IPS-15b (cell line): Measurements from ENCODE around the gene STXBP4.

Source experiments
- H3K27me3 ChIP-seq: one replicate; pipeline ENCODE4 v1.6.1; 2013; ENCODE audit warnings: low read length; ENCODE audit not compliant: control insufficient read depth, insufficient read depth
- H3K36me3 ChIP-seq: one replicate; pipeline ENCODE4 v1.6.1; 2013; ENCODE audit warnings: low read length; ENCODE audit not compliant: control insufficient read depth, insufficient read depth
- H3K4me1 ChIP-seq: one replicate; pipeline ENCODE4 v1.6.1; 2013; ENCODE audit warnings: mild to moderate bottlenecking, low read length; ENCODE audit not compliant: control insufficient read depth, insufficient read depth
- H3K4me3 ChIP-seq: one replicate; pipeline ENCODE4 v1.5.1; 2013; ENCODE audit warnings: low read depth, low read length
- H3K9ac ChIP-seq: one replicate; pipeline ENCODE4 v1.6.1; 2013; ENCODE audit warnings: low read depth, mild to moderate bottlenecking, low read length
- H3K9me3 ChIP-seq: one replicate; pipeline ENCODE4 v1.6.1; 2013; ENCODE audit warnings: mild to moderate bottlenecking, low read length; ENCODE audit not compliant: control insufficient read depth, insufficient read depth

The STXBP4 gene

GRCh38 chr17:55161935-55162555, 193.5 kb downstream of the STXBP4 start:
- Histone ChIP-seq H3K9me3 (no peaks in the 10 kb centered on the region), H3K27me3 (no peaks in the 10 kb centered on the region), H3K9ac (no peak overlapping the region), H3K4me1 (no peaks in the 10 kb centered on the region), H3K4me3 (no peak overlapping the region), H3K36me3 (no peaks in the 10 kb centered on the region)

- Histone ChIP-seq H3K9ac (no peak overlapping the region), H3K9me3 (no peaks in the 10 kb centered on the region), H3K36me3 (no peaks in the 10 kb centered on the region), H3K4me3 (no peak overlapping the region), H3K27me3 (no peaks in the 10 kb centered on the region), H3K4me1 (no peaks in the 10 kb centered on the region)
These were observed 194.0 kb downstream of the STXBP4 start for GRCh38 chr17:55162556-55162946.

GRCh38 chr17:55163408-55163807, 194.8 kb downstream of the STXBP4 start:
- no peak overlapping the region for H3K4me3 ChIP-seq
- H3K9me3 ChIP-seq: no peaks in the 10 kb centered on the region
- no peaks in the 10 kb centered on the region for H3K4me1 ChIP-seq
- H3K27me3 ChIP-seq: no peaks in the 10 kb centered on the region
- no peaks in the 10 kb centered on the region for H3K36me3 ChIP-seq
- H3K9ac ChIP-seq: no peak overlapping the region

- Histone ChIP-seq H3K36me3 (no peaks in the 10 kb centered on the region), H3K9me3 (no peaks in the 10 kb centered on the region), H3K4me3 (no peak overlapping the region), H3K9ac (no peak overlapping the region), H3K27me3 (no peaks in the 10 kb centered on the region), H3K4me1 (no peaks in the 10 kb centered on the region)
These were observed 197.9 kb downstream of the STXBP4 start for GRCh38 chr17:55166506-55166905.

- Histone ChIP-seq H3K4me3 (no peak overlapping the region), H3K9me3 (no peaks in the 10 kb centered on the region), H3K27me3 (no peaks in the 10 kb centered on the region), H3K4me1 (no peaks in the 10 kb centered on the region), H3K36me3 (no peaks in the 10 kb centered on the region), H3K9ac (no peak overlapping the region)
These were observed 198.6 kb downstream of the STXBP4 start for GRCh38 chr17:55167024-55167725.

- H3K4me3 ChIP-seq: no peak overlapping the region
- no peaks in the 10 kb centered on the region for H3K36me3 ChIP-seq
- no peaks in the 10 kb centered on the region for H3K4me1 ChIP-seq
- H3K27me3 ChIP-seq: no peaks in the 10 kb centered on the region
- peaks cover 5% of the 10 kb centered on the region for H3K9me3 ChIP-seq
- no peak overlapping the region for H3K9ac ChIP-seq
These were observed 200.6 kb downstream of the STXBP4 start for GRCh38 chr17:55168958-55169687.

- Histone ChIP-seq H3K4me3 (no peak overlapping the region), H3K36me3 (no peaks in the 10 kb centered on the region), H3K27me3 (no peaks in the 10 kb centered on the region), H3K4me1 (no peaks in the 10 kb centered on the region), H3K9ac (no peak overlapping the region), H3K9me3 (peaks cover 5% of the 10 kb centered on the region)
These were observed 203.2 kb downstream of the STXBP4 start for GRCh38 chr17:55171634-55172328.

- H3K4me1 ChIP-seq: no peaks in the 10 kb centered on the region
- no peaks in the 10 kb centered on the region for H3K27me3 ChIP-seq
- H3K4me3 ChIP-seq: no peak overlapping the region
- peaks cover 5% of the 10 kb centered on the region for H3K9me3 ChIP-seq
- no peak overlapping the region for H3K9ac ChIP-seq
- H3K36me3 ChIP-seq: no peaks in the 10 kb centered on the region
These were observed 204.0 kb downstream of the STXBP4 start for GRCh38 chr17:55172612-55173011.

GRCh38 chr17:55174133-55174532, 205.6 kb downstream of the STXBP4 start:
- Histone ChIP-seq H3K4me1 (no peaks in the 10 kb centered on the region), H3K4me3 (no peak overlapping the region), H3K36me3 (no peaks in the 10 kb centered on the region), H3K9me3 (peaks cover 5% of the 10 kb centered on the region), H3K27me3 (no peaks in the 10 kb centered on the region), H3K9ac (no peak overlapping the region)

- Histone ChIP-seq H3K9ac (no peak overlapping the region), H3K9me3 (peaks cover 5% of the 10 kb centered on the region), H3K36me3 (no peaks in the 10 kb centered on the region), H3K27me3 (no peaks in the 10 kb centered on the region), H3K4me3 (no peak overlapping the region), H3K4me1 (no peaks in the 10 kb centered on the region)
These were observed 207.3 kb downstream of the STXBP4 start for GRCh38 chr17:55175788-55176427.

GRCh38 chr17:55177159-55177854, 208.7 kb downstream of the STXBP4 start:
- H3K4me3 ChIP-seq: no peak overlapping the region
- H3K9me3 ChIP-seq: peaks cover 5% of the 10 kb centered on the region
- H3K4me1 ChIP-seq: no peaks in the 10 kb centered on the region
- no peak overlapping the region for H3K9ac ChIP-seq
- H3K36me3 ChIP-seq: no peaks in the 10 kb centered on the region
- no peaks in the 10 kb centered on the region for H3K27me3 ChIP-seq
